Neuronal stem cell (in vitro differentiated cells): ENCODE data around the gene ZFYVE28.

Source experiments
- DNase-seq: peaks from one replicate; pipeline ENCODE4 v3.0.0-alpha.2; 2013; ENCODE audit warnings: low spot score
- H2AFZ ChIP-seq: one replicate; pipeline ENCODE4 v1.6.1; 2013; ENCODE audit warnings: mild to moderate bottlenecking, low read length, inconsistent platforms
- H2AK5ac ChIP-seq: 2 replicates; pipeline ENCODE4 v1.6.1; 2013; ENCODE audit warnings: low read depth, mild to moderate bottlenecking, inconsistent platforms, low read length, moderate library complexity, mixed read lengths
- H2BK120ac ChIP-seq: 2 replicates; pipeline ENCODE4 v1.6.1; 2013; ENCODE audit warnings: low read depth, mild to moderate bottlenecking, inconsistent platforms, low read length, moderate library complexity, mixed read lengths
- H2BK12ac ChIP-seq: one replicate; pipeline ENCODE4 v1.6.1; 2013; ENCODE audit warnings: low read length, inconsistent platforms
- H2BK15ac ChIP-seq: 2 replicates; pipeline ENCODE4 v1.6.1; 2013; ENCODE audit warnings: mild to moderate bottlenecking, low read length, inconsistent platforms, mixed read lengths
- H2BK5ac ChIP-seq: one replicate; pipeline ENCODE4 v1.6.1; 2013; ENCODE audit warnings: inconsistent platforms, mild to moderate bottlenecking, low read length, moderate library complexity
- H3K14ac ChIP-seq: one replicate; pipeline ENCODE4 v1.6.1; 2013; ENCODE audit warnings: low read length, inconsistent platforms
- H3K18ac ChIP-seq: 2 replicates; pipeline ENCODE4 v1.6.1; 2013; ENCODE audit warnings: low read length, inconsistent platforms
- H3K23ac ChIP-seq: 2 replicates; pipeline ENCODE4 v1.6.1; 2013; ENCODE audit warnings: low read depth, mild to moderate bottlenecking, mixed read lengths, low read length, inconsistent platforms; ENCODE audit not compliant: poor library complexity
- H3K27ac ChIP-seq: replicated peaks from 3 replicates; pipeline ENCODE4 v1.5.1; 2013; ENCODE audit warnings: low read length, inconsistent platforms
- H3K27me3 ChIP-seq, 3 experiments: 2 replicates each; pipeline ENCODE4 v1.6.1; 2013; ENCODE audit warnings: low read length in 3 of 3, mild to moderate bottlenecking in 2 of 3, inconsistent platforms in 1 of 3, low read depth in 1 of 3, mixed read lengths in 1 of 3, moderate library complexity in 1 of 3; ENCODE audit not compliant: control insufficient read depth in 3 of 3, insufficient read depth in 3 of 3
- H3K36me3 ChIP-seq, 2 donors: replicated peaks in 1 of 2; 2 replicates each; pipeline ENCODE4 v1.6.1; 2013; ENCODE audit warnings: low read length in 2 of 2; ENCODE audit not compliant: control insufficient read depth in 2 of 2, insufficient read depth in 2 of 2
- H3K4ac ChIP-seq: 2 replicates; pipeline ENCODE4 v1.6.1; 2013; ENCODE audit warnings: inconsistent platforms, mild to moderate bottlenecking, low read length, moderate library complexity
- H3K4me1 ChIP-seq, 2 donors: 1 replicate in 1 of 2; 2 replicates in 1 of 2; pipeline ENCODE4 v1.6.1; 2013; ENCODE audit warnings: low read length in 2 of 2, low read depth in 1 of 2; ENCODE audit not compliant: control insufficient read depth in 2 of 2, insufficient read depth in 1 of 2
- H3K4me2 ChIP-seq: one replicate; pipeline ENCODE4 v1.6.1; 2013; ENCODE audit warnings: mild to moderate bottlenecking, low read length, inconsistent platforms; ENCODE audit not compliant: insufficient read depth, poor library complexity, severe bottlenecking
- H3K4me3 ChIP-seq, 2 donors: 2 replicates each; pipeline ENCODE4 v1.5.1; 2013; ENCODE audit warnings: low read length in 2 of 2, mild to moderate bottlenecking in 2 of 2, inconsistent platforms in 1 of 2, moderate library complexity in 1 of 2
- H3K79me1 ChIP-seq: one replicate; pipeline ENCODE4 v1.6.1; 2013; ENCODE audit warnings: low read depth, mild to moderate bottlenecking, inconsistent platforms, low read length, moderate library complexity
- H3K9ac ChIP-seq: one replicate; pipeline ENCODE4 v1.6.1; 2013; ENCODE audit warnings: mild to moderate bottlenecking, low read depth, low read length, inconsistent platforms; ENCODE audit not compliant: poor library complexity
- H3K9me3 ChIP-seq, 2 donors: replicated peaks in 1 of 2; 2 replicates each; pipeline versions ENCODE3 to v1.6.1; 2013; ENCODE audit warnings: low read length in 2 of 2, mild to moderate bottlenecking in 2 of 2, inconsistent platforms in 1 of 2, low read depth in 1 of 2, mixed read lengths in 1 of 2, moderate library complexity in 1 of 2; ENCODE audit not compliant: control insufficient read depth in 2 of 2, insufficient read depth in 1 of 2
- H4K8ac ChIP-seq: one replicate; pipeline ENCODE4 v1.6.1; 2013; ENCODE audit warnings: low read depth, mild to moderate bottlenecking, inconsistent platforms, low read length, moderate library complexity
- H4K91ac ChIP-seq: one replicate; pipeline ENCODE4 v1.6.1; 2013; ENCODE audit warnings: low read length, low read depth, mild to moderate bottlenecking, inconsistent platforms; ENCODE audit not compliant: poor library complexity
- WGBS, 2 donors: extraction: QIAGEN DNeasy Blood & Tissue Kit; methylation state at CpG; one replicate each; pipeline ENCODE4 v1.1.7; 2013; ENCODE audit warnings: missing lambda C conversion rate in 2 of 2, mixed read lengths in 1 of 2; ENCODE audit not compliant: insufficient read length in 2 of 2, insufficient replicate concordance in 1 of 2; ENCODE audit errors: extremely low coverage in 2 of 2; 5-methylcytosine and 5-hydroxymethylcytosine counted together

Gene ZFYVE28

GRCh38 chr4:2261110-2261852 lies 157.2 kb downstream of the ZFYVE28 start:
- peak overlapping the region; percentile 88 for H2AFZ ChIP-seq
- WGBS, 2 donors, result no CpG with 5 or more reads among the region's 91 CpGs
- H3K23ac ChIP-seq, result peak overlapping the region; percentile 98
- H2BK5ac ChIP-seq, result peak overlapping the region; percentile 39
- H3K4me1 ChIP-seq, result peaks cover 16 to 21% of the 10 kb centered on the region in 2 donors
- peaks cover 18 to 30% of the 10 kb centered on the region in 2 donors for H3K36me3 ChIP-seq
- no peak overlapping the region for H2BK120ac ChIP-seq
- H3K18ac ChIP-seq, result peak overlapping the region; percentile 97
- peak overlapping the region; percentile 79 to 97 for H3K4me3 ChIP-seq
- H3K4me2 ChIP-seq, result peak overlapping the region; percentile 89
- H3K79me1 ChIP-seq, result peaks cover 41% of the 10 kb centered on the region
- DNase-seq, result peak; percentile 30
- H4K8ac ChIP-seq, result no peak overlapping the region
- H3K14ac ChIP-seq, result peak overlapping the region; percentile 82
- H3K9me3 ChIP-seq, result no peaks in the 10 kb centered on the region
- H2BK15ac ChIP-seq, result peak overlapping the region; percentile 17
- peak overlapping the region; percentile 22 for H2BK12ac ChIP-seq
- peak overlapping the region; percentile 67 for H3K27ac ChIP-seq
- peak overlapping the region; percentile 97 for H3K9ac ChIP-seq
- H2AK5ac ChIP-seq, result peak overlapping the region; percentile 88
- peaks cover 0 to 22% (median 0%) of the 10 kb centered on the region in 3 experiments for H3K27me3 ChIP-seq
- H3K4ac ChIP-seq, result no peak overlapping the region
- no peak overlapping the region for H4K91ac ChIP-seq

DNA sequence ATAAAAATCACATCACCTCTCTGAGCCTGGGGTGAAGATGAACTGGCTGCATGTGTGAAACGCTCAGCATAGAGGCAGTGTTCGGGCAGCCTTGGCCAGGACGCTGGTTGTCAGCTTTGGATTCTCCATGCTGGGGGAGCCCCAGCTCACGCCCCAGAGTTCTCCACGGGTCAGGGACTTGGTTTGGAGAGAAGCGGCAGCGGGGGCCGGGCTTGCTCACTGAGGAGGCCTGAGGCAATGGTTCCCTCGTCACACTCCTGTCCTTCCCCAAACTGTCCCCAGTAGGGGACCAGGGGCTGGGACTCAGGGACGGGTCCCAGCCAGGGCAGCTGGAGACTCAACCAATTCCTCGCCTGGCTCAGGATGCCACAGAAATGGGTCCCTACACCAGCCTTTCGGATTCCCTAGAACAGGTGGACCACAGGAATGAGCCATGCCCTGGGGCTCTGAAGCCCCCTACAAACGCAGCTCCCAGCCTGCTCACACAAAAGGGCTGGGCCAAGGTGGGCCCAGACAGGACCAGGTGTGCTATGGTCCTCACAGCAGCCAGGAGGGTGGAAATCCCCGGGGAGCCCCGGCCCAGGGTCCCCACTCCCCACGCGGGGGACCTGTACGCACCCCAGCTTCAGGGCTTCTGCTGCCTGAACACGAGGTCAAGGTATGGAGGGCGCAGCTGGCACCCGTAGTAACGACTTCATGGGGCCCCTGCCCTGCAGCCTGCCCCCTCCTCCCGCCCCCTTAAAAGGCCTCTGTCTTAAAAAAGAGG lies 157.9 kb downstream of the ZFYVE28 start:
- Histone ChIP-seq H2AK5ac (peak overlapping the region; percentile 88), H3K27me3 (peaks cover 0 to 16% (median 0%) of the 10 kb centered on the region in 3 experiments), H3K18ac (peak overlapping the region; percentile 52), H2BK120ac (no peak overlapping the region), H3K4me2 (peak overlapping the region; percentile 89), H3K4me1 (peaks cover 16 to 21% of the 10 kb centered on the region in 2 donors), H3K36me3 (peaks cover 18 to 36% of the 10 kb centered on the region in 2 donors), H3K27ac (no peak overlapping the region), H3K9ac (peak overlapping the region; percentile 72), H4K91ac (no peak overlapping the region), H3K9me3 (no peaks in the 10 kb centered on the region), H3K4ac (no peak overlapping the region), H2BK15ac (no peak overlapping the region), H2BK12ac (no peak overlapping the region), H3K14ac (no peak overlapping the region), H2AFZ (no peak overlapping the region), H3K23ac (peak overlapping the region; percentile 80), H3K79me1 (peaks cover 41% of the 10 kb centered on the region), H2BK5ac (peak overlapping the region; percentile 39), H3K4me3 (peak overlapping the region; percentile 79 to 97), H4K8ac (no peak overlapping the region)
- DNase-seq, result no peak
- no CpG with 5 or more reads among the region's 23 CpGs for WGBS, 2 donors

- H3K36me3 ChIP-seq, result peaks cover 21 to 39% of the 10 kb centered on the region in 2 donors
- H3K9ac ChIP-seq, result peak overlapping the region; percentile 63
- H2BK5ac ChIP-seq, result peak overlapping the region; percentile 39
- no peak overlapping the region for H3K27ac ChIP-seq
- H2AFZ ChIP-seq, result no peak overlapping the region
- H3K18ac ChIP-seq, result peak overlapping the region; percentile 48
- H2BK120ac ChIP-seq, result no peak overlapping the region
- H3K4me3 ChIP-seq, result peak overlapping the region in 1 of 2 donors; percentile 79
- peak overlapping the region; percentile 89 for H3K4me2 ChIP-seq
- no peak overlapping the region for H4K8ac ChIP-seq
- peak overlapping the region; percentile 46 for H2AK5ac ChIP-seq
- DNase-seq, result no peak
- H3K4ac ChIP-seq, result no peak overlapping the region
- peak overlapping the region; percentile 80 for H3K23ac ChIP-seq
- peaks cover 0 to 9% (median 0%) of the 10 kb centered on the region in 3 experiments for H3K27me3 ChIP-seq
- H3K9me3 ChIP-seq, result no peaks in the 10 kb centered on the region
- H3K79me1 ChIP-seq, result peaks cover 41% of the 10 kb centered on the region
- no peak overlapping the region for H2BK12ac ChIP-seq
- H4K91ac ChIP-seq, result no peak overlapping the region
- WGBS, 2 donors, result no CpG with 5 or more reads among the region's 15 CpGs
- H3K14ac ChIP-seq, result peak overlapping the region; percentile 21
- H3K4me1 ChIP-seq, result peaks cover 16 to 21% of the 10 kb centered on the region in 2 donors
- no peak overlapping the region for H2BK15ac ChIP-seq
Observed at GRCh38 chr4:2259541-2260343, 158.7 kb downstream of the ZFYVE28 start.
